Fibroblast of lung (primary cell): ENCODE data around the gene LRRC10B.

ENCODE experiments used
- EZH2 ChIP-seq: IDR thresholded peaks from 2 replicates; pipeline ENCODE4 v1.5.1; 2012; ENCODE audit warnings: low read length, control low read depth, mild to moderate bottlenecking; ENCODE audit errors: missing control alignments
- TF ChIP-seq, protein P1 (sequence below), 2 donors: IDR thresholded peaks in 1 of 2; conservative IDR thresholded peaks in 1 of 2; 1 replicate in 1 of 2; 2 replicates in 1 of 2; pipeline ENCODE4 v1.5.1; 2011 to 2012; ENCODE audit warnings: low read length in 2 of 2, control low read depth in 1 of 2, inconsistent platforms in 1 of 2, low read depth in 1 of 2, mild to moderate bottlenecking in 1 of 2

DNA sequence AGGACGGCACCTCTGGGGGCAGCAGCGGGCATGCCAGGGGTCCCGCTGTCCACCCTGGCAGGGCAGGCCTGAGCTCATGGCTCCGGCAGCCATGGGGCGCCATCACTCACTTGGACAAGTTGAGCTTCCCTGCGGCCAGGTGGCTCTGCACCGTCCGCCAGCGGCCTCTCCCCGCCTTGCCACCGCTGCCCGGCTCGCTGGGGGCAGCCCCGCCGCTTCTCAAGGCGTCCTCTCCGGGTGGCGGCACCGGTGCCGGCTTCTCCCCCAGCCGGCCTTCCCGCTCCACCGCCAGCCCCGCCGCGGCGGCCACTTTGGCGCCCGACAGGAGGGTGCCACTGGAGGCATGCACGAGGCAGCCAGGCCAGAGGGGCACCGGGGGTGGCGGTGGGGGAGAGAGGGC is 37.4 kb downstream of the LRRC10B start:
- TF ChIP-seq EZH2, result no peak
- TF ChIP-seq, protein P1, sequence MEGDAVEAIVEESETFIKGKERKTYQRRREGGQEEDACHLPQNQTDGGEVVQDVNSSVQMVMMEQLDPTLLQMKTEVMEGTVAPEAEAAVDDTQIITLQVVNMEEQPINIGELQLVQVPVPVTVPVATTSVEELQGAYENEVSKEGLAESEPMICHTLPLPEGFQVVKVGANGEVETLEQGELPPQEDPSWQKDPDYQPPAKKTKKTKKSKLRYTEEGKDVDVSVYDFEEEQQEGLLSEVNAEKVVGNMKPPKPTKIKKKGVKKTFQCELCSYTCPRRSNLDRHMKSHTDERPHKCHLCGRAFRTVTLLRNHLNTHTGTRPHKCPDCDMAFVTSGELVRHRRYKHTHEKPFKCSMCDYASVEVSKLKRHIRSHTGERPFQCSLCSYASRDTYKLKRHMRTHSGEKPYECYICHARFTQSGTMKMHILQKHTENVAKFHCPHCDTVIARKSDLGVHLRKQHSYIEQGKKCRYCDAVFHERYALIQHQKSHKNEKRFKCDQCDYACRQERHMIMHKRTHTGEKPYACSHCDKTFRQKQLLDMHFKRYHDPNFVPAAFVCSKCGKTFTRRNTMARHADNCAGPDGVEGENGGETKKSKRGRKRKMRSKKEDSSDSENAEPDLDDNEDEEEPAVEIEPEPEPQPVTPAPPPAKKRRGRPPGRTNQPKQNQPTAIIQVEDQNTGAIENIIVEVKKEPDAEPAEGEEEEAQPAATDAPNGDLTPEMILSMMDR (conservative IDR thresholded peaks at IDR 0.05 in 1 of 2, IDR thresholded peaks at IDR 0.05 in 1 of 2; ENCODE audit: low read depth in 1 of 2, low read length in 2 of 2), result no peak
